Prostate gland (tissue), 2 donors: ENCODE results near the gene TMEM44.

Source experiments
- POLR2A ChIP-seq: fragments of 450-650 bp; IDR thresholded peaks from one replicate; pipeline ENCODE4 v1.6.1; 2016; ENCODE audit warnings: antibody characterized with exemption, mild to moderate bottlenecking
- POLR2AphosphoS5 ChIP-seq: sonication (generic); formaldehyde crosslinking; IDR thresholded peaks from one replicate; pipeline ENCODE4 v1.6.1; 2017; ENCODE audit warnings: antibody characterized with exemption
- TF ChIP-seq, protein P1 (sequence below), 4 experiments: fragments of 200-600 bp in 2 of 4; fragments of 450-650 bp in 2 of 4; sonication (generic) in 2 of 4; IDR thresholded peaks; 1 replicate in 3 of 4; 2 replicates in 1 of 4; pipeline ENCODE4 v1.5.1; 2016 to 2019; ENCODE audit warnings: antibody characterized with exemption in 4 of 4, mild to moderate bottlenecking in 2 of 4, moderate library complexity in 2 of 4

DNA sequence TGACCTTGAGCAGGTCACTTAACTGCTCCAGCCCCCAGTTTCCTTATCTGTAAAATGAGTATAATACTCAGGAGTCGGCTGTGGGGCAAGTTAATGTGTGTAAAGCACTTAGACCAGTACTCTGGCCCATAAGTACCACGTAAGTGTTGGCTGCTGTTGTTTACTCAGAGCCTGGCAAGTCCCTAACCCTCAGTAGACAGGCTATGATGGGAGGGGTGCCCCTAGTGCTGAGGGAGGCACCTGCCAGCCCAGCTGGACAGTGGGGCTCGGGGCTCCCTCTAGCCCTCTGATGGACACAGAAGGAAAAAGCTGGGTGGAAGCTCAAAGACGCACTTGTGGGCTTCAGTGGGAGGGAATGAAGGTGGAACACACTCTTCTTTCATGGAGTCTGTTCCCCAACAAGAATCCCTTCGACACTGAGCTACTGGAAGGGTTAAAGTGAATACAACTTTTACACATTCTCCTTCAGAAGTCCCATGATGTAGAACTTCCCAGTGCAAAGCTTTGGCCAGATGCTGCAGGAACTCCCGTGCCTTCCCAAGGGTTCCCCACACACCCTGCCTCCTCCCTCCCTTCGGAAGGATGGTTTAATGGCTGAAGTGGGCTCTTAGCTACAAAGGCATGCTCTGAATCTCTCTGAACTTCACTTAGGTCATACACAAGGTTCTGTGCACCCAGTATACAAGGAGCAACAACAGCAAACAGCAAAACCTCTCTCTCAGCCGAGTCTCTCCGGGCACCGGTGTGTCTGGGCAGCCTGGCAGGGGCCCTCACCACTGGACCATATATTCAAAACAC lies 25.4 kb downstream of the TMEM44 start:
- no peak for TF ChIP-seq POLR2A
- TF ChIP-seq, protein P1, sequence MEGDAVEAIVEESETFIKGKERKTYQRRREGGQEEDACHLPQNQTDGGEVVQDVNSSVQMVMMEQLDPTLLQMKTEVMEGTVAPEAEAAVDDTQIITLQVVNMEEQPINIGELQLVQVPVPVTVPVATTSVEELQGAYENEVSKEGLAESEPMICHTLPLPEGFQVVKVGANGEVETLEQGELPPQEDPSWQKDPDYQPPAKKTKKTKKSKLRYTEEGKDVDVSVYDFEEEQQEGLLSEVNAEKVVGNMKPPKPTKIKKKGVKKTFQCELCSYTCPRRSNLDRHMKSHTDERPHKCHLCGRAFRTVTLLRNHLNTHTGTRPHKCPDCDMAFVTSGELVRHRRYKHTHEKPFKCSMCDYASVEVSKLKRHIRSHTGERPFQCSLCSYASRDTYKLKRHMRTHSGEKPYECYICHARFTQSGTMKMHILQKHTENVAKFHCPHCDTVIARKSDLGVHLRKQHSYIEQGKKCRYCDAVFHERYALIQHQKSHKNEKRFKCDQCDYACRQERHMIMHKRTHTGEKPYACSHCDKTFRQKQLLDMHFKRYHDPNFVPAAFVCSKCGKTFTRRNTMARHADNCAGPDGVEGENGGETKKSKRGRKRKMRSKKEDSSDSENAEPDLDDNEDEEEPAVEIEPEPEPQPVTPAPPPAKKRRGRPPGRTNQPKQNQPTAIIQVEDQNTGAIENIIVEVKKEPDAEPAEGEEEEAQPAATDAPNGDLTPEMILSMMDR (IDR thresholded peaks at IDR 0.05), result no peak
- no peak for TF ChIP-seq POLR2AphosphoS5
